Stimulated activated CD8-positive, alpha-beta memory T cell treated with anti-CD3 and anti-CD28 coated beads, Interleukin-4, amount 100 ng/mL, for 1 hour (primary cell): ENCODE measurements around the gene NIT1.
A peak's percentile ranks its signal among the peaks of the same experiment; 100 is the strongest.

Source experiments
- DNase-seq, 2 donors: peaks; one replicate each; pipeline ENCODE4 v3.0.0-alpha.2; 2020; ENCODE audit warnings: low read depth in 2 of 2, low spot score in 1 of 2

Gene NIT1

DNA sequence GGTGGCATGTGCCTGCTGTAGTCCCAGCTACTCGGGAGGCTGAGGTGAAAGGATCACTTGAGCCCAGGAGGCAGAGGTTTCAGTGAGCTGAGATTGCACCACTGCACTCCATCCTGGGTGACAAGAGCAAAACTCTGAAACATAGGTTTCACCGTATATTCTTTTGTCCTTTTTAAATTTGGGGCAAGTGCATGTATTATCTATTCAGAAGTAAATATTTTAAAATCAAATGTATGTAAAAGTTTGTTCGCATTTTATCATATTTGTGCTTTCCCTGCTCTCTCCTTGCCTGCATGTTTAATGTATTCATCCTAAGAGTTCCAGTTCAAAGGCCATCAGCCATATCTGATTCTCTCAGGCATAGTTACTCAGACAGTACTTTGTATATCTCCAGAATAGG, 27.9 kb downstream of the NIT1 start:
- DNase-seq = no peak

DNA sequence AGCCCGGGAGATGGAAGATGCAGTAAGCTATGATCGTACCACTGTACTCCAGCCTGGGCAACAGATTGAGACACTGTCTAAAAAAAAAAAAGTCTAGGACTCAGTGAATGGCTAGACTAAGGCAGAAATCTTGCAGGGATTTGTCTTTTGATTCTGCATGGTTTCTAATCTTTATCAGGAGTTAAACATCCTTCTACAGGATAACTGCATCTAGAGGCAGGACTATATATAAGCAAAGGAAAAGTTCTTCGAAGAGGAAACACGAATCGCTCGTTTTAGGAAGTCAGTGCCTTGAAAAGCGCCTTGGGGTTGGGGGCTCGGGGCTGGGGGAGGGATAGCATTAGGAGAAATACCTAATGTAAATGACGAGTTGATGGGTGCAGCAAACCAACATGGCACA, 35.3 kb downstream of the NIT1 start:
- no peak for DNase-seq

GRCh38 chr1:161153682-161154337, 35.9 kb downstream of the NIT1 start, which contains the start of gene UFC1:
Gene UFC1, plus strand, starts transcription at chr1:161153978. Its CDS starts 20 bp downstream, at chr1:161153998.
- peak; percentile 50 to 60 for DNase-seq

DNA sequence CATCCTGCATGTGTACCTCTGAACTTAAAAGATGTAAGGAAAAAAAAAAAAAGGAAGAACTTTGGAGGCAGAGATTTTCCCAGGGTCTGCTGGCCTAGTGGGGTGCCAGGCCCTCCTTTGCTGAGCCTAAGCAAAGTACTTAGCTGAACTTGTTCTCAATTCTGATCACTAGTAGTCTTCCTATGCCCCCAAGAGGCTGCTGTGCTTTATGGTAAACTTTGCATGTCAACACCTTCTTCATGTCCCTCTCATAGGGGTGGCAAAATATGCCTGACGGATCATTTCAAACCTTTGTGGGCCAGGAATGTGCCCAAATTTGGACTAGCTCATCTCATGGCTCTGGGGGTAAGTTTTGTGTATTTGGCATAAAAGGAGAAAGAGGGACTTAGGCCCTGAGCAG, 40.0 kb downstream of the NIT1 start:
- no peak for DNase-seq

DNA sequence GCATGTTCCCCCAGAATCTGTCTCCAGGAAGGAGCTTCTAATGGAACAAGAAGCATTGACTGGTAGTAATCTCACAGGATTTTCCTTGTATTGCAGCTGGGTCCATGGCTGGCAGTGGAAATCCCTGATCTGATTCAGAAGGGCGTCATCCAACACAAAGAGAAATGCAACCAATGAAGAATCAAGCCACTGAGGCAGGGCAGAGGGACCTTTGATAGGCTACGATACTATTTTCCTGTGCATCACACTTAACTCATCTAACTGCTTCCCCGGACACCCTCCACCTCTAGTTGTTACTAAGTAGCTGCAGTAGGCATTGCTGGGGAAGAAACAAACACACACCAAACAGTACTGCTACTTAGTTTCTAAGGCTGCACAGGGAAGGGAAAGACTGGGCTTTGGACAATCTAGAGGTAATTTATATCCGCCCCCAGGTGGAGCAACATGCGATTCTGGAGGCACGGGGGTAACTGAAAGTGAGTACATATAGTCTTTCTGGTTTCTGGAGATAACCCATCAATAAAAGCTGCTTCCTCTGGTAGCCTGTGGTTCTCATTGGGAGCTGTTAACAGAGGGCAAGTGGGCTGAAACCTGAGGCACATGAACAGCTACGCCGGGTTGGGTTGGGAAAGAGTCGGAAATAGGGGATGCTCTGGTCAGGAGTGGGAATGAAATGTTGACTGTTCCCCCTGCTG, 40.6 kb downstream of the NIT1 start:
- DNase-seq = no peak

DNA sequence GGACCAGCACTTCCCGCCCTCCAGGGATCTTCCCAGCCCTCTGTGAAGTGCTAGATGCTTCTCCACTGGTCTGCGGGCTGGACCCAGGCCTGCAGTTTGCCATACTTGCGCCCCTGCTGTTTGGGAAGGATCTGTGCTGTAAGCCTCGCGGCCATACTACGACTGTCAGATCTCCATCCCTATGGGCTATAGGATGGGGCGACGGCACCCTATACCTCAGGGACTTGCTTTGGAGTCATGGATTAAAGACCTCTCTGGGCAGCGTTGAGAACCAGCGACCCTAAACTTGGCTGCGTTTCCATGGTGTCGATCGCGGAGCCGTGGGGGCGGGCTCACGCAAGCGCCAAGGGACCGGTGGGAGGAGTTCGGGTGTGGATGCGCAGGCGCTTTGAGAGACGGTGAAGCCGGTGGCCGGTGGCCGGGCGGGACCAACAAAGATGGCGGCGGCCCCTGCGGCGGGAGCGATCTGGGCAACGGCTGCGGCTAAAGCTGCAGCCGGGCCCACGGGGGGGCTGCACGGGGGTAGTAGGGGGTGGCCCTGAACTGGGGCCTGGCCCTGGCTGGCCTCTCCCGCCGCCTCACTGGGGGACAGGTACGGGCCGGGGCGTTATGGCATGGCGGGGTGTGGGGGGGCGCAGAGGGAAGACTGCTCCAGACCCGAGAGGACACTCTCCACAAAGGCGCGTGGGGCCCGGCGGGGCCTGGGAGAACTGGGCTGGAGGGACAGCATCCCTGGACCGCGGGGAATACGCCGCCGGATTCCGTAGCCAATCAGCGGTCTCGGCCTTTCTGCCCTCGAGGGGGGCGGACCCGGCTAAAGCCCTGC, 41.4 kb downstream of the NIT1 start, which contains the start of gene USP21:
USP21 (plus strand) TSS at position 414 of the 826 bp plus-strand sequence. CDS start 1,141 bp downstream, outside the sequence.
- peak; percentile 80 to 86 for DNase-seq

- no peak for DNase-seq
Observed at GRCh38 chr1:161159913-161160243, 42.0 kb downstream of the NIT1 start.

GRCh38 chr1:161160671-161161145, 42.8 kb downstream of the NIT1 start:
- no peak for DNase-seq

DNA sequence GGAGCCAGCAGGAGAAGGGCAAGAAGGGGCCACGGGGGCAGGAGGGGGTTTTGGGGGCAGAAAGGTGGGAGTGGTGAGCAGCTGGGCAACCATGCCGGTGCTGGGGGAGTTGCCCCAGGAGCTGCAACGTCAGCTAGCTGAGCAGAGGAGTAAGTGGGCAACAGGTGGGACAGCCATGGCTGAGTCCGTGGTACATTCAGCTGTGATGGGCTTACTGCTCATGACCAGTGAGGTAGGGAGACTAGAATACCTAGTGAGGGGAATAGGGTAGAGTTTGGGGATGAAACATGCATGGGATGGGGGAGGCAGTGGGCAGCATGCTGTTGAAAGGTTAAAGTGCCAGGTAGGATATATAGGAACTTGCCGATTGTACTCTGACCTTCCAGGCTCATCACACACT, 43.7 kb downstream of the NIT1 start:
- no peak for DNase-seq

DNA sequence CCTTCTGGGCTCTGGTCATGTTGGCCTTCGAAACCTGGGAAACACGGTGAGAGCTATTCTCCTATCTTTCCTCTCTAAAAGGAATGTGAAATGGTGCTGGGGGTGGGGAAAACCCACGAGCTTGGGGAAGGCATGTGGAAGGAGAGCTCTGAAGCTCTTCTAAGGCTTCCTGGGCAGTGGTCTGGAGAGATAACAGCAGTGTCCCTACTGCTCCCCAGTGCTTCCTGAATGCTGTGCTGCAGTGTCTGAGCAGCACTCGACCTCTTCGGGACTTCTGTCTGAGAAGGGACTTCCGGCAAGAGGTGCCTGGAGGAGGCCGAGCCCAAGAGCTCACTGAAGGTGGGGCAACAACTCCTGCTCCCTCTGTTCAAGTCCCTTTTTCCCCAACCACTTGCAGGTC, 44.1 kb downstream of the NIT1 start:
- no peak for DNase-seq

- no peak for DNase-seq
Observed at GRCh38 chr1:161162806-161163205, 44.9 kb downstream of the NIT1 start.

DNA sequence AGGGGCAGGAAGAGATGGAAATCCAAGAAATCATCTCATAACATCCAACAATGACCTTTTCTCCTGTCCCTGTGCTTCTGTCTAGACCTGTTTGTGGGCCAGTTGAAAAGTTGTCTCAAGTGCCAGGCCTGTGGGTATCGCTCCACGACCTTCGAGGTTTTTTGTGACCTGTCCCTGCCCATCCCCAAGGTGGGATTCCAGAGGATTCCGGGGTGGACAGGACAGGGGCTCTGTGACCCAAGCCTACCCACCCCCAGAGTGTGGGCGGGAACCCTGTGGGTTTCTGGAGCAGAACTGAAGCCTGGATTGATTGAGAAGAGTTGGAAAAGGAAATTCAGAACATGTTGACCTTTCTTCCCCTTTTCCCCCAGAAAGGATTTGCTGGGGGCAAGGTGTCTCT, 45.9 kb downstream of the NIT1 start:
- DNase-seq = no peak

DNA sequence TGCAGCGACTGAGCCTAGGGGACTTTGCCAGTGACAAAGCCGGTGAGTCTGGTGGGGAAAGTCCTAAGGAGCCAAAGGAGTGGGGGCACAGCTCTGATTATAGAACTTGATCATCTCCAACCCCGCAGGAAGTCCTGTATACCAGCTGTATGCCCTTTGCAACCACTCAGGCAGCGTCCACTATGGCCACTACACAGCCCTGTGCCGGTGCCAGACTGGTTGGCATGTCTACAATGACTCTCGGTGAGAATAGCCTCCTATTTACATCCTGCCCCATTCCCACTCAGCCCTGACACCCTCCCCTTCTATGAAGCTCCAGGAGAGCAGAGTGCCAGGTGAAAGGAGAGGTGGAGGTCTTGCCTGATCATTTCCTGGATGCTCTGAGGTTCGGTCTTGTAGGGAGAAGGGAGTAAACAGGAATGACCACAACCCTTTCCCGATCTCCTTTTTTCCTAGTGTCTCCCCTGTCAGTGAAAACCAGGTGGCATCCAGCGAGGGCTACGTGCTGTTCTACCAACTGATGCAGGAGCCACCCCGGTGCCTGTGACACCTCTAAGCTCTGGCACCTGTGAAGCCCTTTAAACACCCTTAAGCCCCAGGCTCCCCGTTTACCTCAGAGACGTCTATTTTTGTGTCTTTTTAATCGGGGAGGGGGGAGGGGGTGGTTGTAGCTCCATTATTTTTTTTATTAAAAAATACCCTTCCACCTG, 47.2 kb downstream of the NIT1 start:
- no peak for DNase-seq

GRCh38 chr1:161165742-161166668, 48.1 kb downstream of the NIT1 start, which contains the start of gene PPOX:
Gene PPOX, plus strand, starts transcription at chr1:161166426. Its CDS starts 422 bp downstream, at chr1:161166848.
- DNase-seq = peak; percentile 77 to 84

DNA sequence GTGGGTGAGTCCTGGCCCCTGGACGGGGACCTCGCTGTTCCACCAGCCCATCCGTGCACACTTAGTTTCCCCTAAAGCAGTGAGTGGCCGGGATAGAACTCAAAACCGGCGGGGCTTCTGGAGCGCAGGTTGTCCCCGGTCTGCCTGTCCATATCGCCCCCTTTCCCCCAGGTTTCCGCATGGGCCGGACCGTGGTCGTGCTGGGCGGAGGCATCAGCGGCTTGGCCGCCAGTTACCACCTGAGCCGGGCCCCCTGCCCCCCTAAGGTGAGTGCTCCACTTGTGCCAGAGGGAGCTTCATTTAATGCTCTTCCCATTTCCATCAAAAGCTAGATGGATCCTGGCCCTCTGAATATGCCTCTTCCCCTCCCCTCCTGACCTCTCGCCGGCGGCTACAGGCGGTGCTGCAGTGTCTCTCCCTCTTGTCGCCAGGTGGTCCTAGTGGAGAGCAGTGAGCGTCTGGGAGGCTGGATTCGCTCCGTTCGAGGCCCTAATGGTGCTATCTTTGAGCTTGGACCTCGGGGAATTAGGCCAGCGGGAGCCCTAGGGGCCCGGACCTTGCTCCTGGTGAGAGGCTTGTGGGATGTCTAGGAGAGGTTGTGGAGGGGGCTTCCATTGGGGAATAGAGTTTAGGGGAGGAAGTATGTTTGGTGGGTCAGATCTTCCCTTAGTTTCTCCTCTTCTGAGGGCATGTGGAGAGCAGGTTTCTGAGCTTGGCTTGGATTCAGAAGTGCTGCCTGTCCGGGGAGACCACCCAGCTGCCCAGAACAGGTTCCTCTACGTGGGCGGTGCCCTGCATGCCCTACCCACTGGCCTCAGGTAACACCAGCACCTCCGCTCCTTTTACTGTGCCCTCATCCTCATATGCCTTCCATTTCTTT, 49.0 kb downstream of the NIT1 start:
- DNase-seq = no peak

DNA sequence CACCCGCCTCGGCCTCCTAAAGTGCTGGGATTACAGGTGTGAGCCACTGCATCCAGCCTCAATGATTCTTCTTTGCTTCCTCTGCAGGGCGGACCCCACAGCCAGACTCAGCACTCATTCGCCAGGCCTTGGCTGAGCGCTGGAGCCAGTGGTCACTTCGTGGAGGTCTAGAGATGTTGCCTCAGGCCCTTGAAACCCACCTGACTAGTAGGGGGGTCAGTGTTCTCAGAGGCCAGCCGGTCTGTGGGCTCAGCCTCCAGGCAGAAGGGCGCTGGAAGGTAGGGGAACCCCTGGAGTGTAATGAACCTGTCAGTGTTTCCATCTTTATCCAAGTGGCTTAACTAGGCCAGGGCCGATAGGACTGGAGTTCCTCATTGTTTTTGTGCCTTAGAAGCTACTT, 51.0 kb downstream of the NIT1 start:
- no peak for DNase-seq
